Measurements from ENCODE around the gene CDKN2B-AS1.
A peak's percentile ranks its signal among the peaks of the same experiment; 100 is the strongest.

The CDKN2B-AS1 gene

DNA sequence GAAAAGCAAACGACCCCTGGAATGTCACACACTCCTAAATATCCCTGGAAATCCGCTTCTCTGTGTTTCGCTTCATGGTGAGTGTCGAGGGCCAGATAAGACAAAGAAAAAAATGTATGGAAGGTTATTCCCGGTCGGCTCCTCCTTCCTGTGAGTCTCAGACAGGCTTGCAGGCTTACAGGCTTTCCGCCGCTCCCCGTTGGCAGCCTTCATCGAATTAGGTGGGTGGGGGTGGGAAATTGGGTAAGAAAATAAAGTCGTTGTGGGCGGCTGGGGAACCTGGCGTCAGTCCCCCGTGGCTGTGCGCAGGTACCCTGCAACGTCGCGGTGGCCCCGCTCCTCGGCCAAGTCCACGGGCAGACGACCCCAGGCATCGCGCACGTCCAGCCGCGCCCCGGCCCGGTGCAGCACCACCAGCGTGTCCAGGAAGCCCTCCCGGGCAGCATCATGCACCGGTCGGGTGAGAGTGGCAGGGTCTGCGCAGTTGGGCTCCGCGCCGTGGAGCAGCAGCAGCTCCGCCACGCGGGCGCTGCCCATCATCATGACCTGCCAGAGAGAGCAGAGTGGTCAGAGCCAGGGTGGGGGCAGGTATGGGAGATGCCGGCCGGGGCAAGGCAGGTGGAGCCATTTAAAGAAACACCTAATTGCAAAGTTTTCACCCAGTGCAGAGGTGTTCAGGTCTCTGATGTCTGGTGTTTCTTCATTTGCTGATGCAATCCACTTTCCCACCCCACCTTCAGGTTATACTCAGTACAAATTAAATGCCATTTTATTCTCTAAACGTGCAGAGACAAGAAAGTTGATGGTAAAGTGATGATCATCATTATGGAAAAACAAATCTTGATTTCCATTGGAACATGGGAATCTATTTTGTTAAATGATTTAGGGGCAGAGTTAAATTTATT, 11.4 kb downstream of the CDKN2B-AS1 start:
- no peak for DNase-seq (ENCODE audit: low read depth)

DNA sequence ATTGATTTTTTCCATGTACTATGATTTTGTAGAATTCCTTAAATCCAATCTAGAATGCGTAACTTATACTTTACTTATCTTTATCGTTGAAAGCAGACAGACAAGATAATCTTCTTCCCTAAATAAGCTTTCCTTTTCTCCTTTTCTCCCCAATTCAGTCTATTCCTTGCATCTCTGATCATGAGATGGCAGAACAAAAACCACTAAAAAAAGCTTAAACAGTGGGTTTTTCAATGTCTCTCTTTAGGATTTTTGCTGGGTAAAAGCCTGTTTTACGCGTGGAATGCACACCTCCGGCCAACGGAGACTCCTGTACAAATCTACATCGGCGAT, 13.8 kb downstream of the CDKN2B-AS1 start:
- DNase-seq (ENCODE audit: low read depth) = no peak

- DNase-seq (ENCODE audit: low read depth) = peak; percentile 66
These were observed 14.3 kb downstream of the CDKN2B-AS1 start, which contains the start of gene CDKN2B for GRCh38 chr9:22008717-22009505. CDKN2B (minus strand) TSS chr9:22009305; CDS start chr9:22008953, 352 bp downstream.

- DNase-seq (ENCODE audit: low read depth) = no peak
These were observed 14.9 kb downstream of the CDKN2B-AS1 start for GRCh38 chr9:22009506-22009867.

DNA sequence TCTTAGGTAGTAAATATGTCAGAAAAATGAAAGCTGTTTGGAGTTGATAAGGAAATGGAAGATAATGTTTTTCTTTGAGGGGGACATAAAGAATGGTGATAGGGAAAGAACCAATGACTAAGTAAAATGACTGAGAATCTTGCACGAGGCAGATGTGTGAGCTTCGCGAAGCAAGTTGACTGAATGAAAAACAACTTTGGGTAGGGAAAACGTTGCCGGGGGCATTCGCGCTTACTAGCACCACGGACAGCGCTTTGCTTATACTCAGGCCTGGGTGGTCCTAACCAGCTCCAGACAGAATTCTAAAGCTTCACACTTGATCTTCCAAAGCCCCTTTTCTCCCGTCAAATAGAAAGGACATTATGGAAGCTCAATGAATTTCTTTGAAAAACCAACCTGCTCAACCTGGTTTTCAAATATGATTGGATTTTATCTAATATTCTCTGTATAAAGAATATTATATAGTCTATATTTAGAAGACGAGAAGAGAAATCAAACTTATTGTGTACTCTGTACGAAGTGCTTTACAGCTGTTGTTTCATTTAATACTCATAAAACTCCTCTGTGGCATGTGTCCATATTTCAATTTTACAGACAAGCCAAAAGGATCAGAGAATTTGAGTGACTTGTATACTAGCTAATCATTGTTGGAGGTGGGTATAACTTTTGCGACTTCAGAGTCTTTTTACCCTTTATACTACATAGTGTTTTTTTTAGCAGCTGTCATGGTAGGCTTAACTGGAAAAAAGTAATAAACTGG, 16.5 kb downstream of the CDKN2B-AS1 start:
- DNase-seq (ENCODE audit: low read depth) = no peak

DNA sequence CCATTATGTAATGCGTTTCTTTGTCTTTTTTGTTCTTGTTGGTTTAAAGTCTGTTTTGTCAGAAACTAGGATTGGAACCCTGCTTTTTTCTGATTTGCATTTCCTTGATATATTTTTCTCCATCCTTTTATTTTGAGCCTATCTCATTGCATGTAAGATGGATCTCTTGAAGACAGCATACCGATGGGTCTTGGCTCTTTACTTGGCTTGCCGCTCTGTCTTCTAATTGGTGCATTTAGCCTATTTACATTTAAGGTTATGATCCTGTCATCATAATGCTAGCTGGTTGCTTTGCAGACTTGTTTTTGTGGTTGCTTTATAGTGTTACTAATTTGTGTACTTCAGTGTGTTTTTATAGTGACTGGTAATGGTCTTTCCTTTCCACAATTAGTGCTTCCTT, 27.8 kb downstream of the CDKN2B-AS1 start:
- DNase-seq (ENCODE audit: low read depth) = no peak

GRCh38 chr9:22026696-22027095, 32.1 kb downstream of the CDKN2B-AS1 start:
- no peak for DNase-seq (ENCODE audit: low read depth)

- no peak for DNase-seq (ENCODE audit: low read depth)
These were observed 33.8 kb downstream of the CDKN2B-AS1 start for GRCh38 chr9:22028394-22028793.

- no peak for DNase-seq (ENCODE audit: low read depth)
These were observed 34.6 kb downstream of the CDKN2B-AS1 start for GRCh38 chr9:22029231-22029630.

DNA sequence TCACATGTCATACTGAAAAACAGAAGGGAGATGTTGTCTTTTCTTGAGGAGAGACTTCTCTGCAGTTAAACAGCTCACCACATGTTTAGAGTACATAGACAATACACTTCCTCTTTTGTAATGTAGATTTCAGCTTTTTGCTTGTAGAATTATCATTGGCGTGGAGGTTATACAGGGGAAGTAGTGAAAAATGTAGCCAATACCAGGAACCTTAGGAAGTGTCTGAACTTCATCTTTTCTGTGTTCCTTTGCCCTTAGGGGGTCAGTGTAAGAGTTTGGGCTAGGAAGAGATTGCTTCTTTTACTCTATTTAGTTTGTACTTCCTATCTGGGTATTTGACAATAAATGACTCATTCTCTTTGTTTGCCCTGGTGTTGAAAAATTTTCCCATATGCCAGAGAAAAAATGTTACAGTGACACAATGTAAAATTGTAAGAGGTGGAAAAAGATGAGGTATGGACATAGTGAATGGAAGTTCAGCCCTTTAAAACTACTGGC, 35.6 kb downstream of the CDKN2B-AS1 start:
- DNase-seq (ENCODE audit: low read depth) = no peak

DNA sequence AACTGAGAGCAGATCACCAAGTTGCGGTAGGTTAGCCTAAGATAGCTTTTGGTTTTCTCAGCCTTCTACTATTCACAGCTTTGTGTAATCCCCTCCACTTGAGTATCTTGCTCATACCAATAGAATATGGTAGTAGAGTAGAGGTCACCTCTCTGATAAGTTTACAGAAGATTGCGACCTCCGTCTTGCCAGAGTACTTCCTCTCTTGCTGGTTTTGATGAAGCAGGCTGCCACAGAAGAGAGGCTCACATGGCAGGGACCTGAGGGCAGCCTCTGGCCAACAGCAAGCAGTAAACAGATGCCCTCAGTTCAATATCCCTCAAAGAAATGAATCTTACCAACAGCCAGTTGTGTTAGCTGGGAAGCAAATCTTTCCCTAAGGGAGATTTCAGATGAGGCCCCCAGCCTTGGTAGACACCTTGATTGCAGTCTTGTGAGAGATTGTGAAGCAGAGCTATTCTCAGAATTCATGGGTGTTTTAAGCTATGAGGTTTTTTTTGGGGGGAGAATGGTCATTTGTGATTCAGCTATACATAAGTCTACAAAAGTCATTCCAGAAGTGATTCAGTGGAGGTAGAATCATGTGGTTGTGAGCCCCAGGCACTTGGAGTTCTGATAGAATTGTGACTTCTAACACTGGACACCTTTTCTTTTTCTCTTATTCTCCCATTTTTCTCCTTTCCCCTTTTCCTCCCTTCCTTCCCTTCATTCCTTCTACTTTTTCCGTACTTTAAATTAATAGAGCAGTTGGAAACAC, 37.2 kb downstream of the CDKN2B-AS1 start:
- no peak for DNase-seq (ENCODE audit: low read depth)

DNA sequence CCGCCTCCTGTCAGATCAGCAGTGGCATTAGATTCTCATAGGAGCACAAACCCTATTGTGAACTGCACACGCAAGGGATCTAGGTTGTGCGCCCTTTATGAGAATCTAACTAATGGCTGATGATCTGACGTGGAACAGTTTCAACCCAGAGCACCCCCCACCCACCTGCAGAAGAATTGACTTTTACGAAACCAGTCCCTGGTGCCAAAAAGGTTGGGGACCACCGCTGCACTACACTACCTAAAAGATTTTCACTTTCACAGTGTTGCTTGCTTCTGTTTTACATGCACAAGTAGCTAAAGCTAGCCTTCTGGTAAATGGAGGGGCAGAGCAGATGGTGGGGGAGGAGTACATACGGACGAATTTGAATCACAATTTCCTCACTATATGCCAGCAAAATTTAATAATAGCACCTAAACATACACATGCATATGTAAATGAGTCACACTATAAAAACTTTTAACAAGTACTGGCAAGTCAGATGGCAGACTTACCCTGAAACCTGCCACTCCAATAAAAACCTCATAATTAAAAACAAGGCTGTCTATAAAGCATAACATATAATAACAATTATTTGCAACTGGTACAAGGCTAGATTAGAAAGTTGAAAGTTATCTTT, 38.5 kb downstream of the CDKN2B-AS1 start:
- DNase-seq (ENCODE audit: low read depth) = no peak

DNA sequence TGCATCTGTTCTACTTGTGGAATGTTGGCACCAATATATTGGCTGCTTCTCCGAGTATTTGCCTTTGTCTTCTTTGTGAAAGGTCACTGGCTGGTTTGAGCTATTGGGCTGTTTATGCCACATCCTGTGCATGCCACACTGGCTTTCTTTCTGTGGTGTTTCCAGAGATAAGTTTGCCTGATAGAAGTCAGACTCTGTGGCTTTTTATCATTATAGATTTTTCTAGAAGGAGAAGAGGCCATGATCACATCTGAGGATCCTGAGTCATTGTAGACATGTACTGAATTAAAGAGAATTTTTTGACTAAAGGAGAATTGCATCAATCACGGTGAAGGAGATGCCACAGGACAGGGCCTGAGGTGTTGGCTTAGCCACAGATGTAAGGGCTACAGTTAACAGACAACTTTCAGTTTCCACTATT, 41.0 kb downstream of the CDKN2B-AS1 start:
- no peak for DNase-seq (ENCODE audit: low read depth)

- DNase-seq (ENCODE audit: low read depth) = no peak
These were observed 42.5 kb downstream of the CDKN2B-AS1 start for GRCh38 chr9:22036866-22037626.

DNA sequence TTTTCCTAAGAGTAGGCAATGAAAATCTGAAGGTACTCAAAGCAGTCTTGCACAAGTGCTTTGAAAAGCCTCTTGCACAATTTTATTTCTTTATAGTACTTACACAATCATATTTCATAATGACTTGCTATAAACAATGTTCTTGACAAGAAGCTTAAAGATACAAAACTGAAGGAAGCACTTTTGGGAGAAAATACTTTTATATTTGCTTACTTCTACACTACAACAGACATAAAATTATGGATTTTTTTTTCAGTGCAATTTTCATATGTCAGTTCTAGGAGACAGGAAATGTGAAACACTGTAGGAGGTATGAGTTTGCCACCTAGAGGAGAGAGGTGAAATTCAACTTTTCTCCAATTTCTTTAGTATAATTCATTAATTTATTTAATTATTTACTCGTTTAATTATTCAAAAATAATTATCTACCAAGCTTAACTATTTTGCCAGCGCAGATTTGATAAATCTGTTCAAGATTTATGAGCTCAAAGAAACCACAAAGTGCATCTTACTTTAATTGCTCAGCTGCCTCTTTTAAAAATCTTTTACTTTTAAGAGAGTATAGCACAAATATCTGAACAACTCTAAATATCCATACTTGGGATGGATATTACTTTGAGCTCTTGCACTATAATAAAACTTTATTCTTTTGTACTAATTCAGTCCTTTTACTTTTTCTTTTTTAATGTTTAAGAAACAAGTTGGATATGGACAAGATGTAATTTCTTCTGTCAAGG, 43.5 kb downstream of the CDKN2B-AS1 start:
- DNase-seq (ENCODE audit: low read depth) = no peak

- DNase-seq (ENCODE audit: low read depth) = no peak
These were observed 44.7 kb downstream of the CDKN2B-AS1 start for GRCh38 chr9:22039258-22039657.

DNA sequence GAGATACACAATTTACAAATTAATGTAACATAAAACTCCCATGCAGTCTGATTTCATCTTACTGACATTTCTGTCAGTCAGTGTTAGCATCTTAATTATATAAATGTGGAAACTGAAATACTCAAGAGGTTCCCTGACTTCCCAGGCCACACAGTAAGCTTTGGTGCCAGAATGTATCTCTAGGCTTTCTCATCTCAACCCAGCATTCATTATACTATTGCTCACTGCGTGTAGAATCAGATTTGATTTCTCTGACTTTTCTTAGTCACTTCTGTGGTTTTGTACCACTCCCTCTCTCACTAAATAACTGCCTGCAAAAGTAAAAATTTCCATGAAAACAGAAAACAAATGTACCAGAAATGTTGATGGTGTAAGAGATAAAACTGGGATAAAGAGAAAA, 46.2 kb downstream of the CDKN2B-AS1 start:
- no peak for DNase-seq (ENCODE audit: low read depth)

DNA sequence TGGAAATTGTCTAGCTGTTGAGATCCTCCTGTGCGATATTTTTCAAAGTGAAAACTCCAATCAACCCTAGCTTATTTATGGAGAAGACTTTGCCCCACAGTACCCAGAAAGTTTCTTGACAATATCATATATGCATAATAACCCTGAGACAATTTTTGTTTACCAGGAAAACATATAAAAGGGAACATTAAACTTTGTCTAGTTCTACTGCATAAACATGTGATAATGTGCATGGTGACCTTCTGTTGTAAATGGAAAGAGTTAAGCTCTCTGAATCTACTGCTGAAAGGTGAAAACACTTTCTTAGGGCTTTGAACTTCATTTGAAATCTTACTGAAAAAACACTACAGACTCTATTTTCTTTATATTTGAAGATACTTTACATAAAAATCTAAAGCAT, 46.8 kb downstream of the CDKN2B-AS1 start:
- no peak for DNase-seq (ENCODE audit: low read depth)

GRCh38 chr9:22041775-22042174, 47.2 kb downstream of the CDKN2B-AS1 start:
- DNase-seq (ENCODE audit: low read depth) = no peak

GRCh38 chr9:22043928-22044327, 49.3 kb downstream of the CDKN2B-AS1 start:
- no peak for DNase-seq (ENCODE audit: low read depth)
